Mammary epithelial cell (primary cell): ENCODE data around the gene DMRTA1.

Source experiments
- EZH2 ChIP-seq: IDR thresholded peaks from 2 replicates; pipeline ENCODE4 v1.6.1; 2012; ENCODE audit warnings: low read length, inconsistent platforms, borderline replicate concordance
- TF ChIP-seq, protein P1 (sequence below), 2 donors: IDR thresholded peaks in 1 of 2; conservative IDR thresholded peaks in 1 of 2; 2 replicates each; pipeline ENCODE4 v1.5.1; 2011 to 2012; ENCODE audit warnings: inconsistent platforms in 2 of 2, low read length in 2 of 2, mild to moderate bottlenecking in 2 of 2, control low read depth in 1 of 2, low read depth in 1 of 2; ENCODE audit not compliant: insufficient read depth in 1 of 2; ENCODE audit errors: extremely low read depth in 1 of 2

DNA sequence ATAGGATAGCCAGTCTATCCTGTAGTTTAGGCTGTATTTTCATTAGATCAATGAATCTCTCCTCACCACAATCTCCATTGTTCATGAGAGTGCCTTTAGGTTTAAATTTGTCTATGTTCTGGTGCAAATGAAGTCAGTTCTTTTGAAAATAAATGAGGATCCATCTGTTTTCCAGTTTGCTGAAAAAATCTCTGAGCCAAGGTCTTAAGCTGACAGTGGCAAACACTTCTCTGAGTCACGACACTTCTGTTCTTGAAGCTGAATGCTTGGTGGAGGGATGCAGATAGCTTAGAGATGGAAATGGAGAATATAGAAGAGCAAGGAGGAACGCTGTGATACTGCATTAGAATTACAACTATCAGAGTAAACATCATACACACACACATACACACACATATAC is 34.9 kb downstream of the DMRTA1 start:
- TF ChIP-seq, protein P1, sequence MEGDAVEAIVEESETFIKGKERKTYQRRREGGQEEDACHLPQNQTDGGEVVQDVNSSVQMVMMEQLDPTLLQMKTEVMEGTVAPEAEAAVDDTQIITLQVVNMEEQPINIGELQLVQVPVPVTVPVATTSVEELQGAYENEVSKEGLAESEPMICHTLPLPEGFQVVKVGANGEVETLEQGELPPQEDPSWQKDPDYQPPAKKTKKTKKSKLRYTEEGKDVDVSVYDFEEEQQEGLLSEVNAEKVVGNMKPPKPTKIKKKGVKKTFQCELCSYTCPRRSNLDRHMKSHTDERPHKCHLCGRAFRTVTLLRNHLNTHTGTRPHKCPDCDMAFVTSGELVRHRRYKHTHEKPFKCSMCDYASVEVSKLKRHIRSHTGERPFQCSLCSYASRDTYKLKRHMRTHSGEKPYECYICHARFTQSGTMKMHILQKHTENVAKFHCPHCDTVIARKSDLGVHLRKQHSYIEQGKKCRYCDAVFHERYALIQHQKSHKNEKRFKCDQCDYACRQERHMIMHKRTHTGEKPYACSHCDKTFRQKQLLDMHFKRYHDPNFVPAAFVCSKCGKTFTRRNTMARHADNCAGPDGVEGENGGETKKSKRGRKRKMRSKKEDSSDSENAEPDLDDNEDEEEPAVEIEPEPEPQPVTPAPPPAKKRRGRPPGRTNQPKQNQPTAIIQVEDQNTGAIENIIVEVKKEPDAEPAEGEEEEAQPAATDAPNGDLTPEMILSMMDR (conservative IDR thresholded peaks at IDR 0.05 in 1 of 2, IDR thresholded peaks at IDR 0.05 in 1 of 2; ENCODE audit: extremely low read depth in 1 of 2, insufficient read depth in 1 of 2, low read depth in 1 of 2, low read length in 2 of 2), result no peak
- no peak for TF ChIP-seq EZH2
